ENCODE data around the gene THOC3.
"Not testable (repeated sequence)": the region's sequence is repeated elsewhere in the genome, so short reads cannot be mapped to it uniquely, and the experiment has no call there.

GRCh38 chr5:175968381-175968780 is 266 bp upstream of the THOC3 start:
- not testable (repeated sequence) for TF ChIP-seq CTCF, POLR2A (IDR thresholded peaks at IDR 0.05)
